HFF-Myc (cell line): ENCODE data around the gene CADM2.
"Not testable (repeated sequence)": the region's sequence is repeated elsewhere in the genome, so short reads cannot be mapped to it uniquely, and the experiment has no call there.

Experiments
- DNase-seq: peaks from one replicate; pipeline ENCODE4 v3.0.0-alpha.2; 2011; ENCODE audit warnings: low read depth; ENCODE audit errors: extremely low read depth
- H3K4me3 ChIP-seq: replicated peaks from 2 replicates; pipeline ENCODE4 v1.5.1; 2011; ENCODE audit warnings: low read depth, mild to moderate bottlenecking, control low read depth, low read length
- CTCF ChIP-seq: IDR thresholded peaks from 2 replicates; pipeline ENCODE4 v1.5.1; 2012; ENCODE audit warnings: mild to moderate bottlenecking, low read depth, low read length, control low read depth; ENCODE audit errors: missing control alignments

The CADM2 gene

GRCh38 chr3:85706130-85706529, 747.3 kb downstream of the CADM2 start:
- DNase-seq = no peak
- no peak for TF ChIP-seq CTCF
- H3K4me3 ChIP-seq = no peak overlapping the region

- DNase-seq, H3K4me3 ChIP-seq: not testable (repeated sequence)
These were observed 749.5 kb downstream of the CADM2 start for GRCh38 chr3:85708325-85708724.

GRCh38 chr3:85709346-85709892, 750.6 kb downstream of the CADM2 start:
- DNase-seq = no peak
- TF ChIP-seq CTCF = no peak
- no peak overlapping the region for H3K4me3 ChIP-seq

- DNase-seq = no peak
- H3K4me3 ChIP-seq = no peak overlapping the region
- no peak for TF ChIP-seq CTCF
These were observed 751.7 kb downstream of the CADM2 start for GRCh38 chr3:85710490-85710889.

- TF ChIP-seq CTCF = no peak
- H3K4me3 ChIP-seq = no peak overlapping the region
- no peak for DNase-seq
These were observed 762.8 kb downstream of the CADM2 start for GRCh38 chr3:85721409-85722145.

GRCh38 chr3:85725809-85726208, 767.0 kb downstream of the CADM2 start:
- no peak overlapping the region for H3K4me3 ChIP-seq
- no peak for TF ChIP-seq CTCF
- no peak for DNase-seq

GRCh38 chr3:85726241-85726640, 767.5 kb downstream of the CADM2 start:
- H3K4me3 ChIP-seq = no peak overlapping the region
- TF ChIP-seq CTCF = no peak
- no peak for DNase-seq
